GM12873 (cell line): Measurements from ENCODE around the gene ORC3.

Source experiments
- CTCF ChIP-seq: IDR thresholded peaks from 2 replicates; pipeline ENCODE4 v1.5.1; 2012; ENCODE audit warnings: low read depth, mild to moderate bottlenecking, moderate library complexity, low read length, control low read depth; ENCODE audit not compliant: insufficient read depth; ENCODE audit errors: missing control alignments

Gene ORC3

GRCh38 chr6:87706187-87706966 is 116.4 kb downstream of the ORC3 start:
- TF ChIP-seq CTCF: no peak

- TF ChIP-seq CTCF: no peak
Measured at GRCh38 chr6:87710090-87710489, 120.2 kb downstream of the ORC3 start.

- no peak for TF ChIP-seq CTCF
Measured at GRCh38 chr6:87714093-87714842, 124.3 kb downstream of the ORC3 start.
